HepG2 (cell line): Measurements from ENCODE around the gene CMAS. TPM values are rescaled to one million over a fixed set of nuclear protein-coding genes. Genes with fewer than 3 reads are reported as not detected.

ENCODE experiments used
- FOXA1 ChIP-seq, 2 experiments: fragments of 450-650 bp in 1 of 2; sonication (generic) in 1 of 2; formaldehyde crosslinking in 1 of 2; IDR thresholded peaks; 2 replicates each; pipeline versions ENCODE4 v1.4.0 to v1.6.1; 2016 to 2020; ENCODE audit warnings: missing genetic modification reagents in 1 of 2
- FOXK2 ChIP-seq: fragments of 450-650 bp; IDR thresholded peaks from 2 replicates; pipeline ENCODE4 v1.6.1; 2016
- MATR3 ChIP-seq: sonication (generic); formaldehyde crosslinking; IDR thresholded peaks from 2 replicates; pipeline ENCODE4 v1.4.0; 2020; ENCODE audit warnings: missing genetic modification reagents
- MLLT10 ChIP-seq: sonication (generic); formaldehyde crosslinking; IDR thresholded peaks from 2 replicates; pipeline ENCODE4 v1.4.0; 2020; ENCODE audit warnings: missing genetic modification reagents
- RFX5 ChIP-seq: IDR thresholded peaks from 2 replicates; pipeline ENCODE4 v1.6.1; 2011; ENCODE audit warnings: low read depth, low read length, improper control_type of control experiment
- ZFP82 ChIP-seq: sonication (generic); formaldehyde crosslinking; IDR thresholded peaks from 2 replicates; pipeline ENCODE4 v1.5.1; 2020; ENCODE audit warnings: mild to moderate bottlenecking, missing genetic modification reagents, borderline replicate concordance
- ZNF720 ChIP-seq: sonication (generic); formaldehyde crosslinking; IDR thresholded peaks from 2 replicates; pipeline ENCODE4 v1.4.0; 2020; ENCODE audit warnings: missing genetic modification reagents
- polyA plus RNA-seq, 8 experiments: library from polyadenylated mRNA; depleted of rRNA in 3 of 8; stranded (reverse) in 7 of 8; unstranded in 1 of 8; fragments of >200 nt; fragmentation: Illumina TruSeq in 4 of 8; extraction: Trizol in 4 of 8; gene quantifications; 2 replicates each; pipeline versions ENCODE4 v1.2.1 to v1.2.3, GENCODE V29; 2011 to 2016; ENCODE audit warnings: low read depth in 4 of 8, missing spikeins in 1 of 8, mixed read lengths in 1 of 8; ENCODE audit not compliant: insufficient read depth in 1 of 8
- total RNA-seq, 5 experiments: library from RNA; depleted of rRNA; stranded (reverse); fragments of >200 nt; fragmentation: Illumina TruSeq; extraction: Trizol; gene quantifications; 2 replicates each; pipeline ENCODE4 v1.2.3, GENCODE V29; 2016; ENCODE audit warnings: low read depth in 1 of 5
- TF ChIP-seq, protein P1 (sequence below), 2 experiments: fragments of 450-650 bp in 1 of 2; sonication (generic) in 1 of 2; formaldehyde crosslinking in 1 of 2; IDR thresholded peaks; 2 replicates each; pipeline versions ENCODE4 v1.6.1 to v1.8.0; 2016 to 2022; ENCODE audit warnings: antibody characterized with exemption in 1 of 2, mild to moderate bottlenecking in 1 of 2, missing genetic modification reagents in 1 of 2
- TF ChIP-seq, protein P2 (sequence below): sonication (generic); formaldehyde crosslinking; IDR thresholded peaks from 2 replicates; pipeline ENCODE4 v1.9.0; 2022; ENCODE audit warnings: low read depth, missing genetic modification reagents
- TF ChIP-seq, protein P3 (sequence below): fragments of 450-650 bp; IDR thresholded peaks from 2 replicates; pipeline ENCODE4 v1.6.1; 2016

CMAS gene
- total and polyA plus RNA-seq, 2 of the 13 experiments (the other 11 are each of a cell fraction or from before 2014, with no cell fraction given), result 14.0 to 21.3 TPM

DNA sequence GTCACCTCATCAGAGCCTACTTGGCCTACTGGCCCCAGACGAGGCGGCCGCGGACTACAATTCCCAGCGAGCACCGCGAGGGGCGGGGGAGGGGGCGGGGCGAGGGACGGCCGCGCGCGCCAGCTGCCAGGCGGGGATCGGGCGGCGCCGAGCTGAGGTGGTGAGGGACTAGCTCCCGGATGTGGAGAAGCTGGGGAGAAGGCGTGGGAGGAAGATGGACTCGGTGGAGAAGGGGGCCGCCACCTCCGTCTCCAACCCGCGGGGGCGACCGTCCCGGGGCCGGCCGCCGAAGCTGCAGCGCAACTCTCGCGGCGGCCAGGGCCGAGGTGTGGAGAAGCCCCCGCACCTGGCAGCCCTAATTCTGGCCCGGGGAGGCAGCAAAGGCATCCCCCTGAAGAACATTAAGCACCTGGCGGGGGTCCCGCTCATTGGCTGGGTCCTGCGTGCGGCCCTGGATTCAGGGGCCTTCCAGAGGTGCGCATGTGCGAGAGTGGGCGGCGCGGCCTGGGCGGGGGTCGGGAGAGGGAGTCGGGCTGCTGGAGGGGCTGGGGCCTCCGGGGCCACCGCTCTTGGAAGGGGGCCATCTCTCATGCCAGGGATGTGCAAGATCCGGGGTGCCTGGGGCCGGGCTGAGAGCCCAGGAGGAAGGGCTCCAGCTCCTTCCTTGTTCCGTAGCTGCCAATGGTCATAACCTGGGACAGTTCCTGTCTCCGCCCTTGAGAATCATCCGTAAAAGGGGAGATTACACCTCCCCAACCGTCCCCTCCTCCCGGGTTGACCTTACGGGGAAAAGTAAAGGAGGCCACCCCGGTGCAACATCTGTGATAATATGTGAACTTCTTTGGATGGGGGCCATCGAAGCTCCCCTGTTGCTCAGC, at the start of gene CMAS (continued):
- no peak for TF ChIP-seq MLLT10 (CRISPR knock-in tag)
- no peak for TF ChIP-seq RFX5
- 0 out of 2 replicates have a peak, but pooled peaks have one; percentile 27 for TF ChIP-seq ZFP82
- TF ChIP-seq FOXK2, result no peak
- TF ChIP-seq, protein P1, sequence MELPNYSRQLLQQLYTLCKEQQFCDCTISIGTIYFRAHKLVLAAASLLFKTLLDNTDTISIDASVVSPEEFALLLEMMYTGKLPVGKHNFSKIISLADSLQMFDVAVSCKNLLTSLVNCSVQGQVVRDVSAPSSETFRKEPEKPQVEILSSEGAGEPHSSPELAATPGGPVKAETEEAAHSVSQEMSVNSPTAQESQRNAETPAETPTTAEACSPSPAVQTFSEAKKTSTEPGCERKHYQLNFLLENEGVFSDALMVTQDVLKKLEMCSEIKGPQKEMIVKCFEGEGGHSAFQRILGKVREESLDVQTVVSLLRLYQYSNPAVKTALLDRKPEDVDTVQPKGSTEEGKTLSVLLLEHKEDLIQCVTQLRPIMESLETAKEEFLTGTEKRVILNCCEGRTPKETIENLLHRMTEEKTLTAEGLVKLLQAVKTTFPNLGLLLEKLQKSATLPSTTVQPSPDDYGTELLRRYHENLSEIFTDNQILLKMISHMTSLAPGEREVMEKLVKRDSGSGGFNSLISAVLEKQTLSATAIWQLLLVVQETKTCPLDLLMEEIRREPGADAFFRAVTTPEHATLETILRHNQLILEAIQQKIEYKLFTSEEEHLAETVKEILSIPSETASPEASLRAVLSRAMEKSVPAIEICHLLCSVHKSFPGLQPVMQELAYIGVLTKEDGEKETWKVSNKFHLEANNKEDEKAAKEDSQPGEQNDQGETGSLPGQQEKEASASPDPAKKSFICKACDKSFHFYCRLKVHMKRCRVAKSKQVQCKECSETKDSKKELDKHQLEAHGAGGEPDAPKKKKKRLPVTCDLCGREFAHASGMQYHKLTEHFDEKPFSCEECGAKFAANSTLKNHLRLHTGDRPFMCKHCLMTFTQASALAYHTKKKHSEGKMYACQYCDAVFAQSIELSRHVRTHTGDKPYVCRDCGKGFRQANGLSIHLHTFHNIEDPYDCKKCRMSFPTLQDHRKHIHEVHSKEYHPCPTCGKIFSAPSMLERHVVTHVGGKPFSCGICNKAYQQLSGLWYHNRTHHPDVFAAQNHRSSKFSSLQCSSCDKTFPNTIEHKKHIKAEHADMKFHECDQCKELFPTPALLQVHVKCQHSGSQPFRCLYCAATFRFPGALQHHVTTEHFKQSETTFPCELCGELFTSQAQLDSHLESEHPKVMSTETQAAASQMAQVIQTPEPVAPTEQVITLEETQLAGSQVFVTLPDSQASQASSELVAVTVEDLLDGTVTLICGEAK (IDR thresholded peaks at IDR 0.05), result no peak
- TF ChIP-seq, protein P1 (CRISPR knock-in tag; IDR thresholded peaks at IDR 0.05), result peak; percentile 23; the same call in 1 of the 2 replicates
- no peak for TF ChIP-seq ZNF720 (CRISPR knock-in tag)
- TF ChIP-seq, protein P2, sequence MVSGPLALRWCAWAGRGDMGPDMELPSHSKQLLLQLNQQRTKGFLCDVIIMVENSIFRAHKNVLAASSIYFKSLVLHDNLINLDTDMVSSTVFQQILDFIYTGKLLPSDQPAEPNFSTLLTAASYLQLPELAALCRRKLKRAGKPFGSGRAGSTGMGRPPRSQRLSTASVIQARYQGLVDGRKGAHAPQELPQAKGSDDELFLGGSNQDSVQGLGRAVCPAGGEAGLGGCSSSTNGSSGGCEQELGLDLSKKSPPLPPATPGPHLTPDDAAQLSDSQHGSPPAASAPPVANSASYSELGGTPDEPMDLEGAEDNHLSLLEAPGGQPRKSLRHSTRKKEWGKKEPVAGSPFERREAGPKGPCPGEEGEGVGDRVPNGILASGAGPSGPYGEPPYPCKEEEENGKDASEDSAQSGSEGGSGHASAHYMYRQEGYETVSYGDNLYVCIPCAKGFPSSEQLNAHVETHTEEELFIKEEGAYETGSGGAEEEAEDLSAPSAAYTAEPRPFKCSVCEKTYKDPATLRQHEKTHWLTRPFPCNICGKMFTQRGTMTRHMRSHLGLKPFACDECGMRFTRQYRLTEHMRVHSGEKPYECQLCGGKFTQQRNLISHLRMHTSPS (CRISPR knock-in tag), result no peak
- TF ChIP-seq, protein P3, sequence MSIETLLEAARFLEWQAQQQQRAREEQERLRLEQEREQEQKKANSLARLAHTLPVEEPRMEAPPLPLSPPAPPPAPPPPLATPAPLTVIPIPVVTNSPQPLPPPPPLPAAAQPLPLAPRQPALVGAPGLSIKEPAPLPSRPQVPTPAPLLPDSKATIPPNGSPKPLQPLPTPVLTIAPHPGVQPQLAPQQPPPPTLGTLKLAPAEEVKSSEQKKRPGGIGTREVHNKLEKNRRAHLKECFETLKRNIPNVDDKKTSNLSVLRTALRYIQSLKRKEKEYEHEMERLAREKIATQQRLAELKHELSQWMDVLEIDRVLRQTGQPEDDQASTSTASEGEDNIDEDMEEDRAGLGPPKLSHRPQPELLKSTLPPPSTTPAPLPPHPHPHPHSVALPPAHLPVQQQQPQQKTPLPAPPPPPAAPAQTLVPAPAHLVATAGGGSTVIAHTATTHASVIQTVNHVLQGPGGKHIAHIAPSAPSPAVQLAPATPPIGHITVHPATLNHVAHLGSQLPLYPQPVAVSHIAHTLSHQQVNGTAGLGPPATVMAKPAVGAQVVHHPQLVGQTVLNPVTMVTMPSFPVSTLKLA, result no peak
- TF ChIP-seq MATR3 (CRISPR knock-in tag), result no peak
- no peak for TF ChIP-seq FOXA1 (IDR thresholded peaks at IDR 0.05)
- TF ChIP-seq FOXA1 (CRISPR knock-in tag; IDR thresholded peaks at IDR 0.05), result no peak
